ENCODE data around the gene WNT3.

GRCh38 chr17:46765453-46765852, 53.0 kb downstream of the WNT3 start:
- TF ChIP-seq NFRKB (IDR thresholded peaks at IDR 0.05), result no peak
- no peak for TF ChIP-seq BHLHE40 (IDR thresholded peaks at IDR 0.05; ENCODE audit: borderline replicate concordance)
- TF ChIP-seq HDGF (IDR thresholded peaks at IDR 0.05; ENCODE audit: borderline replicate concordance), result no peak
- no peak for TF ChIP-seq FOXM1 (IDR thresholded peaks at IDR 0.05; ENCODE audit: borderline replicate concordance)
- TF ChIP-seq PKNOX1 (IDR thresholded peaks at IDR 0.05), result no peak
- TF ChIP-seq SP1 (IDR thresholded peaks at IDR 0.05), result no peak
- TF ChIP-seq FOXK2 (IDR thresholded peaks at IDR 0.05), result no peak
- no peak for TF ChIP-seq ARNT (IDR thresholded peaks at IDR 0.05)

Measured in HEK293T (cell line).